HEK293T (cell line): ENCODE results near the gene SLFN5.
"Not testable (repeated sequence)": the region's sequence is repeated elsewhere in the genome, so short reads cannot be mapped to it uniquely, and the experiment has no call there.

ENCODE experiments used
- CTCF ChIA-PET: fragments of 350-600 bp; formaldehyde crosslinking; extraction: SDS; loops from one replicate; lab custom pipeline; 2021; ENCODE audit warnings: antibody characterized with exemption, inconsistent platforms; lab: Yijun Ruan, JAX
- POLR2A ChIA-PET: fragments of 350-600 bp; formaldehyde crosslinking; extraction: SDS; loops from one replicate; lab custom pipeline; 2020; ENCODE audit warnings: antibody characterized with exemption, inconsistent platforms; lab: Yijun Ruan, JAX
- DNase-seq: peaks from one replicate; pipeline ENCODE4 v3.0.0; 2012; ENCODE audit warnings: mixed read lengths; ENCODE audit errors: extremely low spot score
- ARNT ChIP-seq: fragments of 450-650 bp; IDR thresholded peaks from 2 replicates; pipeline ENCODE4 v1.6.1; 2017; ENCODE audit warnings: mild to moderate bottlenecking
- BHLHE40 ChIP-seq: fragments of 450-650 bp; IDR thresholded peaks from 2 replicates; pipeline ENCODE4 v1.6.1; 2016; ENCODE audit warnings: mild to moderate bottlenecking, moderate library complexity, borderline replicate concordance
- CTBP1 ChIP-seq: fragments of 450-650 bp; IDR thresholded peaks from 2 replicates; pipeline ENCODE4 v1.6.1; 2016; ENCODE audit warnings: borderline replicate concordance
- ELF4 ChIP-seq: fragments of 450-650 bp; IDR thresholded peaks from 2 replicates; pipeline ENCODE4 v1.6.1; 2017; ENCODE audit warnings: antibody characterized with exemption
- FOXA1 ChIP-seq: fragments of 450-650 bp; IDR thresholded peaks from 2 replicates; pipeline ENCODE4 v1.6.1; 2016; ENCODE audit warnings: mild to moderate bottlenecking
- FOXK2 ChIP-seq: fragments of 450-650 bp; IDR thresholded peaks from 2 replicates; pipeline ENCODE4 v1.6.1; 2016; ENCODE audit warnings: mild to moderate bottlenecking
- FOXM1 ChIP-seq: fragments of 450-650 bp; IDR thresholded peaks from 2 replicates; pipeline ENCODE4 v1.6.1; 2017; ENCODE audit warnings: mild to moderate bottlenecking, borderline replicate concordance
- HDGF ChIP-seq: fragments of 450-650 bp; IDR thresholded peaks from 2 replicates; pipeline ENCODE4 v1.6.1; 2017; ENCODE audit warnings: antibody characterized with exemption, borderline replicate concordance
- L3MBTL2 ChIP-seq: fragments of 450-650 bp; conservative IDR thresholded peaks from 2 replicates; pipeline ENCODE4 v1.6.1; 2016; ENCODE audit warnings: mild to moderate bottlenecking
- LEF1 ChIP-seq: fragments of 450-650 bp; IDR thresholded peaks from 2 replicates; pipeline ENCODE4 v1.6.1; 2017; ENCODE audit warnings: mild to moderate bottlenecking, borderline replicate concordance
- NFRKB ChIP-seq: fragments of 450-650 bp; IDR thresholded peaks from 2 replicates; pipeline ENCODE4 v1.6.1; 2016; ENCODE audit warnings: mild to moderate bottlenecking, moderate library complexity
- SP1 ChIP-seq: fragments of 450-650 bp; IDR thresholded peaks from 2 replicates; pipeline ENCODE4 v1.6.1; 2017
- SUZ12 ChIP-seq: fragments of 450-650 bp; IDR thresholded peaks from 2 replicates; pipeline ENCODE4 v1.6.1; 2016; ENCODE audit warnings: mild to moderate bottlenecking
- TARDBP ChIP-seq: fragments of 450-650 bp; IDR thresholded peaks from 2 replicates; pipeline ENCODE4 v1.6.1; 2016
- ZNF384 ChIP-seq: fragments of 450-650 bp; IDR thresholded peaks from 2 replicates; pipeline ENCODE4 v1.6.1; 2016
- TF ChIP-seq, protein P1 (sequence below): fragments of 450-650 bp; IDR thresholded peaks from 2 replicates; pipeline ENCODE4 v1.6.1; 2016

Gene SLFN5

GRCh38 chr17:35265071-35265470 is 22.2 kb downstream of the SLFN5 start:
- TF ChIP-seq CTBP1 (no peak), SP1 (no peak), FOXM1 (no peak), HDGF (no peak), BHLHE40 (no peak), FOXK2 (no peak), TARDBP (no peak), NFRKB (no peak), ARNT (no peak), LEF1 (no peak), L3MBTL2 (no peak), ELF4 (no peak), SUZ12 (no peak), FOXA1 (no peak), ZNF384 (no peak)
- TF ChIP-seq, protein P1, sequence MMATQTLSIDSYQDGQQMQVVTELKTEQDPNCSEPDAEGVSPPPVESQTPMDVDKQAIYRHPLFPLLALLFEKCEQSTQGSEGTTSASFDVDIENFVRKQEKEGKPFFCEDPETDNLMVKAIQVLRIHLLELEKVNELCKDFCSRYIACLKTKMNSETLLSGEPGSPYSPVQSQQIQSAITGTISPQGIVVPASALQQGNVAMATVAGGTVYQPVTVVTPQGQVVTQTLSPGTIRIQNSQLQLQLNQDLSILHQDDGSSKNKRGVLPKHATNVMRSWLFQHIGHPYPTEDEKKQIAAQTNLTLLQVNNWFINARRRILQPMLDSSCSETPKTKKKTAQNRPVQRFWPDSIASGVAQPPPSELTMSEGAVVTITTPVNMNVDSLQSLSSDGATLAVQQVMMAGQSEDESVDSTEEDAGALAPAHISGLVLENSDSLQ: no peak
- ChIA-PET CTCF (no interaction called here), POLR2A (no interaction called here)
- no peak for DNase-seq

GRCh38 chr17:35265566-35266141 is 22.8 kb downstream of the SLFN5 start:
- TF ChIP-seq LEF1 (no peak), FOXK2 (no peak), NFRKB (no peak), FOXA1 (no peak), HDGF (no peak), ELF4 (no peak), ARNT (no peak), CTBP1 (no peak), BHLHE40 (no peak), SUZ12 (no peak), FOXM1 (no peak), TARDBP (no peak)
- CTCF ChIA-PET: no interaction called here
- no peak for DNase-seq
- POLR2A ChIA-PET: no interaction called here

DNA sequence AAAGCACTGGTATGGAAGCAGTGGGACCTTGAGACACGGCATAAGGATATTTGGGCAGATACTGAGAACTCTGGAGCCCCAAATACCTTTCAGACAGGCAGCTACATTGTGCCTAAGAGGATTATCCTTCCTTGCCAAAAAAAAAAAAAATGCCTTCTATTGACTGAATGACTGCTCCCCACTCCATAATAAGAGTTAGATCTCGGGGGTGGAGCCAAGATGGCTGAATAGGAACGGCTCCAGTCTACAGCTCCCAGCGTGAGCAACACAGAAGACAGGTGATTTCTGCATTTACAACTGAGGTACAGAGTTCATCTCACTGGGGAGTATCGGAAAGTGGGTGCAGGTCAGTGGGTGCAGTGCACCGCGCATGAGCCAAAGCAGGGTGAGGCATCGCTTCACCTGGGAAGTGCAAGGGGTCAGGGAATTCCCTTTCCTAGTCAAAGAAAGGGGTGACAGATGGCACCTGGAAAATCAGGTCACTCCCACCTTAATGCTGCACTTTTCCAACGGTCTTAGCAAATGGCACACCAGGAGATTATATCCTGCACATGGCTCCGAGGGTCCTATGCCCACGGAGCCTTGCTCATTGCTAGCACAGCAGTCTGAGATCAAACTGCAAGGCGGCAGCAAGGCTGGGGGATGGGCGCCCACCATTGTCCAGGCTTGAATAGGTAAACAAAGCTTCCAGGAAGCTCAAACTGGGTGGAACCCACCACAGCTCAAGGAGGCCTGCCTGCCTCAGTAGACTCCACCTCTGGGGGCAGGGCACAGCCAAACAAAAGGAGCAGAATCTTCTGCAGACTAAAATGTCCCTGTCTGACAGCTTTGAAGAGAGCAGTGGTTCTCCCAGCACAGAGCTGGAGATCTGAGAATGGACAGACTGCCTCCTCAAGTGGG is 31.5 kb downstream of the SLFN5 start:
- CTCF ChIA-PET, POLR2A ChIA-PET, DNase-seq: not testable (repeated sequence)

GRCh38 chr17:35278454-35278853 is 35.6 kb downstream of the SLFN5 start:
- POLR2A ChIA-PET, CTCF ChIA-PET, DNase-seq: not testable (repeated sequence)

GRCh38 chr17:35278876-35279275 is 36.0 kb downstream of the SLFN5 start:
- POLR2A ChIA-PET, DNase-seq, CTCF ChIA-PET: not testable (repeated sequence)

GRCh38 chr17:35283767-35284166 is 40.9 kb downstream of the SLFN5 start:
- DNase-seq: no peak
- CTCF ChIA-PET: no interaction called here
- POLR2A ChIA-PET: no interaction called here
- TF ChIP-seq ELF4: no peak
- TF ChIP-seq FOXM1: no peak
- no peak for TF ChIP-seq FOXA1
- TF ChIP-seq FOXK2: no peak
- TF ChIP-seq SP1: no peak
- TF ChIP-seq ZNF384: no peak
- no peak for TF ChIP-seq HDGF
- TF ChIP-seq, protein P1: no peak
- no peak for TF ChIP-seq SUZ12
- TF ChIP-seq CTBP1: no peak
- TF ChIP-seq LEF1: no peak
- no peak for TF ChIP-seq TARDBP
- TF ChIP-seq ARNT: no peak
- TF ChIP-seq BHLHE40: no peak
- no peak for TF ChIP-seq L3MBTL2
- TF ChIP-seq NFRKB: no peak

GRCh38 chr17:35284955-35285354 is 42.1 kb downstream of the SLFN5 start:
- TF ChIP-seq FOXA1 (no peak), FOXK2 (no peak), TARDBP (no peak), SP1 (no peak), HDGF (no peak)
- TF ChIP-seq, protein P1: no peak
- no peak for DNase-seq
- ChIA-PET POLR2A (interaction anchor here (1.2 kb wide), 2 partner anchors 42 to 89 kb away, joined by 3 read pairs; partner anchors contain the start of genes SLFN11 and SLFN5), CTCF (no interaction called here)
